Measurements from ENCODE around the gene TFPI.

The TFPI gene

GRCh38 chr2:187466129-187466792, 88.0 kb downstream of the TFPI start:
- no peak for DNase-seq (ENCODE audit: low read depth in 2 of 2)

GRCh38 chr2:187462839-187463238, 91.4 kb downstream of the TFPI start:
- DNase-seq (ENCODE audit: low read depth in 2 of 2) = no peak

- DNase-seq (ENCODE audit: low read depth in 2 of 2) = no peak
Observed at GRCh38 chr2:187461294-187462261, 92.7 kb downstream of the TFPI start.

- no peak for DNase-seq (ENCODE audit: low read depth in 2 of 2)
Observed at GRCh38 chr2:187459256-187459655, 95.0 kb downstream of the TFPI start.

GRCh38 chr2:187453078-187453641, 101.1 kb downstream of the TFPI start:
- DNase-seq (ENCODE audit: low read depth in 2 of 2) = no peak

GRCh38 chr2:187451510-187451909, 102.7 kb downstream of the TFPI start:
- DNase-seq (ENCODE audit: low read depth in 2 of 2) = no peak

- no peak for DNase-seq (ENCODE audit: low read depth in 2 of 2)
Observed at GRCh38 chr2:187447336-187447735, 106.9 kb downstream of the TFPI start.

GRCh38 chr2:187446711-187447110, 107.5 kb downstream of the TFPI start:
- DNase-seq (ENCODE audit: low read depth in 2 of 2) = no peak

- DNase-seq (ENCODE audit: low read depth in 2 of 2) = no peak
Observed at GRCh38 chr2:187445051-187445450, 109.2 kb downstream of the TFPI start.

GRCh38 chr2:187442778-187443177, 111.5 kb downstream of the TFPI start:
- no peak for DNase-seq (ENCODE audit: low read depth in 2 of 2)

- DNase-seq (ENCODE audit: low read depth in 2 of 2) = no peak
Observed at GRCh38 chr2:187442378-187442777, 111.9 kb downstream of the TFPI start.

- no peak for DNase-seq (ENCODE audit: low read depth in 2 of 2)
Observed at GRCh38 chr2:187440101-187440675, 114.0 kb downstream of the TFPI start.

- no peak for DNase-seq (ENCODE audit: low read depth in 2 of 2)
Observed at GRCh38 chr2:187438455-187438854, 115.8 kb downstream of the TFPI start.

GRCh38 chr2:187435756-187436155, 118.5 kb downstream of the TFPI start:
- no peak for DNase-seq (ENCODE audit: low read depth in 2 of 2)

- DNase-seq (ENCODE audit: low read depth in 2 of 2) = no peak
Observed at GRCh38 chr2:187435078-187435477, 119.2 kb downstream of the TFPI start.

GRCh38 chr2:187434342-187434785, 119.9 kb downstream of the TFPI start:
- DNase-seq (ENCODE audit: low read depth in 2 of 2) = no peak

GRCh38 chr2:187431911-187432310, 122.3 kb downstream of the TFPI start:
- no peak for DNase-seq (ENCODE audit: low read depth in 2 of 2)

- no peak for DNase-seq (ENCODE audit: low read depth in 2 of 2)
Observed at GRCh38 chr2:187429989-187430388, 124.2 kb downstream of the TFPI start.

GRCh38 chr2:187424146-187424545, 130.1 kb downstream of the TFPI start:
- no peak for DNase-seq (ENCODE audit: low read depth in 2 of 2)

GRCh38 chr2:187422282-187422681, 132.0 kb downstream of the TFPI start:
- DNase-seq (ENCODE audit: low read depth in 2 of 2) = no peak

- no peak for DNase-seq (ENCODE audit: low read depth in 2 of 2)
Observed at GRCh38 chr2:187421519-187421918, 132.7 kb downstream of the TFPI start.

- no peak for DNase-seq (ENCODE audit: low read depth in 2 of 2)
Observed at GRCh38 chr2:187419808-187420207, 134.4 kb downstream of the TFPI start.
